GM18508 (cell line): ENCODE results near the gene SLC25A14.
"Not testable (repeated sequence)": the region's sequence is repeated elsewhere in the genome, so short reads cannot be mapped to it uniquely, and the experiment has no call there.

ENCODE experiments used
- ATAC-seq: cut with Tn5 transposase; IDR thresholded peaks from one replicate; pipeline ENCODE4 v1.9.1; 2021; ENCODE audit warnings: moderate number of reproducible peaks; ENCODE audit not compliant: insufficient read depth, unreplicated experiment

The SLC25A14 gene

DNA sequence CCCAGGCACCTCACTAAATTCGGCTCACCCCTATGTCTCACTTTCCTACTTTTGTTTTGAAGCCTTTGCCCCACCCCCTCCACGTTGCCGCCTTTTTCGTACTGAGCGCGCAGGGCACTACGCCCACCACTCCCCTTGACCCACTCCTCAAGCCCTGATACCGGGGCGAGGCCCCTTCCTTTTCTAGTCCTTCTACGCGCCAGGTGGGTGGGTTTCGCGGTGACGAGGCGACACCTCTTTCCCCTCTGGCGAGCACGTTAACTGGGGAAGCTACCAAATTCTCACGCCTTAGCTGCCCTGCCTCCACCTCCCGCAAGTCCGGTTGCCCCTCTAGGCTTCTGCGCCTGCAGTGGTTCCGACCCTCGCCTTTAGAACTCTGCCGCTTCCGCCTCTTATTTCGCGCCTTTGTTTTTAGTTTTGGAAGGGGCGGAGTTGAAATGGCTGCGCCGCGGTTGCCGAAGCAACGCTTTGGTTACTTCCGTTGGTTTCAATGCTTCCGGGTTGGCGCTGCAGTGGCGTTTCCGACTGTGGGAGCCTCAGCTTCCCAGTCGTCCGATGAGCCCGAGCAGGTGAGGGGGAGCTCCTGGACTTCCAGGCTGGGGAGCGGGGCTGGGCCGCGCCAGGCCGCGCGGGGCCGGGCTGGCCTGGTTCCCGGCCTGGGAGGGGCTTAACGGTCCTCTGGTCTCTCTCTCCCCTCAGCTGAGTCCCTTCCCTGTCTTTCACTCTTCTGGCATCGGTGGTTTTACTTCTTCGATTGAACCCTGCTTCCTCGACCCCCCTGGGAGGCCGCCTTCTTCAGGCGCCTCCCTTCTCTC is at the start of gene SLC25A14:
SLC25A14 (plus strand) TSS at position 512 of the 815 bp plus-strand sequence. CDS start 360 bp downstream, outside the sequence.
- ATAC-seq: peak; percentile 87

- ATAC-seq: no peak
Observed at GRCh38 chrX:130295519-130296296, 44.0 kb upstream of the SLC25A14 start.

GRCh38 chrX:130296297-130296678 is 43.4 kb upstream of the SLC25A14 start:
- no peak for ATAC-seq

DNA sequence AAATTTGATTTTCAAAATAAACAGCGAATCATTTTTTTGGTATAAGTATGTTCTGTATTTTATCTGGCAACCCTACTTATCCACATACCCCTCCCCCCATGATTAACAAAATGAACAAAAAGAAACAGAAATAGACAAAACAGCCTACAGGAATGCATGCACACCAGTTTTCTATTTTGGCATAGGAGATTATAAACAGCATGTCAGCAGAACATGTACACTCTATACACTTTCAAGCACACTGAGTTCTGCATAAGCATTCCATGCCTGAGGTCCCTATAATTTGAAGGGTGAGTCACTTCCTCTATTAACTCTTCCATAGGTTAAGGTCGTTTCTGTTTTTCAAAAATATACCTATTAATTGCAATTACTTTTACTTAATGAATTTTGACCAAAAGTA is 43.0 kb upstream of the SLC25A14 start:
- ATAC-seq: no peak

DNA sequence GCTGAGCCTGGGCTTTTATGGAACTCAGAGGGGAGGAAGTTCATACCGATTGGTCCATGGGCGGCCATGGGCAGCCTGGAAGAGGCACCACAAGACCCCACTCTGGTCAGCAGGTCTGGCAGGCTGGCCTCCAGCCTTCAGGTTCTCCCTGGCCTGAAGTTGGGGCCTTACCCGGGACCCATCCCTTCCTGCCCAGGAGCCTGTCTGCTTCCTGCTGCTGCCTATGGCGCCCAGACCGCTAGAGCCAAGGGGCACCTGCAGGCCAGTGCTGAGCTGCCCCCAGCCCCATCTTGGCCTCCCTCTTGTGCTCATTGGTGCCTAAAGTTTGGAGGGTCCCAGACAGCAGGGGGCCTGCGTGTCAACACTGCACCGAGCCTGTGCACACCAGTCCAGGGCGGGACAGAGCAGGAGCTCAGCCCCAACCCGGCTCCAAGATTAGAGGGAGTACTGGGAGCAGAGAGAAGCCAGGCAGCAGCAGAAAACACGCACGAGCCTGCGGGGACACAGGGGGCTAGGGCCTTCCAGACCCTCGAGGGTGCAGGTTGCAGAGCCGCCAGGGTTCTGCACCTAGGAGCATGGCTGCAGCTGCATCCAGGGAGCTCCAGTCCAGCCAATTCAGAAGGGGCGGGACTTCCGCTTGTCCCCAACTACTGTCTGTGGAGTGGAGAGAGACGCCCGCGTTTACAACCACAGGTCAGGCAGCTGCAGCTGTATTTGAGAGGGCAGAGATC is 40.3 kb upstream of the SLC25A14 start:
- ATAC-seq: no peak

DNA sequence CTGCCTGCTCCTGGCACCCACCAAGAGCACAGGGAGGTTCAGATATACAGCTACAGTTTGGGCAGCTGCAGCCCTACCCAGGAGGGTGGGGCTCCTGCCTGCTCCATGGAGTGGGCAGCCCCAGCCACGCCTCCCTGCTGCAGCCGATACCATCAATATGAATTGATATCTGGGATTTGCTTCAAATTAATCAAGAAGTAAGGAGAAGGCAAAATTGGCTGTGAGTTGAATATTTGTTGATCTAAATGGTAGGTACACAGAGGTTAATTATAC is 39.8 kb upstream of the SLC25A14 start:
- ATAC-seq: no peak

DNA sequence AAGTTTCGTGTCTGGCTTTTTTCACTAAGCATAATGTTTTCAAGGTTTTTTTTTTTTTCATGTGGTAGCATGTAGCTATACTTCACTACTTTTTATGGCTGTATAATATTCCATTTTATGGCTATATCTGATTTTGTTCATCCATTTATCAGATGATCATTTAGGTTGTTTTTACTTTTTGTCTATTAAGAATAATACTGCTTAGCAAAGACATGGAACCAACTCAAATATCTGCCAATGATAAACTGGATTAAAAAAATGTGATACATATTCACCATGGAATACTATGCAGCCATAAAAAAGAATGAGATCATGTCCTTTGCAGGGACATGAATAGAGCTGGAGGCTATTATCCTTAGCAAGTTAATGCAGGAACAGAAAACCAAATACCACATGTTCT is 38.3 kb upstream of the SLC25A14 start:
- ATAC-seq: no peak

GRCh38 chrX:130301977-130302376 is 37.7 kb upstream of the SLC25A14 start:
- ATAC-seq: no peak

DNA sequence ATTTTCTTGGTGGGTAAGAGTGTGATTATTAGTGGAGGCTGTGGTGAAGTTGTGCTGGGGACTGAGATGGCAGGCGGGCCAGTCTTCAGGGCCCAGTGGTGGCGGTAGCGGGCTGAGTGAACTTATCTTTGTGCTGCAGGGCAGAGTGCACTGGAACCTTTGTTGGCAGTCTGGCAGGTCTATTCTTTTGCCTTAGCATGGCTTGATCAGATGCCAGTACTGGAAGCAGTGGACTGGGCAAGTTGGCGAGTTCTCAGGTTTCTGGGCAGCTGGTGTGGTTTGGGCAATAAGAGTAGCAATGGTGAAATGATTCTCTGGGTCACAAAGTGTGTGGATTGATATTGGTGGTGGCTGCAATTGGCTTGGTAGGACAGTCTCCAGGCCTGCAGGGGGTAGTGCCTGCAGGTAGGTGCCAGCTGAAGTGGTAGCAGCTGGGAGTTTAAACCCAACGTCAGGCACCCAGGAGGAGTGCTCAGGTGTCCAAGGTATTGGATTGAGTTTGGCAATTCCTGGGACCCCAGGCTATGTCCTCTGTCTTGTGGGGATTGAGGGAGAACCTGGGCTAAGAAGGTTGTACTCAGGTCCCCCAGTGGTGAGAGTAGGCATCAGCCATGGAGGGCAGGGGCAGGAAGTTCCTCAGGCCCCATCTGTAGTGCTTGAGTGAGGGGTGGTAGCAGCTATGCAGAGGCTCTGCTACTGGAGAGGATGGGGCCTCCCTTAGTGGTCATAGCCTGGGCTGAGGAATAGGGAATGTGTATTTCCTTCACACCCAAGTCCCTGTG is 34.9 kb upstream of the SLC25A14 start:
- no peak for ATAC-seq

DNA sequence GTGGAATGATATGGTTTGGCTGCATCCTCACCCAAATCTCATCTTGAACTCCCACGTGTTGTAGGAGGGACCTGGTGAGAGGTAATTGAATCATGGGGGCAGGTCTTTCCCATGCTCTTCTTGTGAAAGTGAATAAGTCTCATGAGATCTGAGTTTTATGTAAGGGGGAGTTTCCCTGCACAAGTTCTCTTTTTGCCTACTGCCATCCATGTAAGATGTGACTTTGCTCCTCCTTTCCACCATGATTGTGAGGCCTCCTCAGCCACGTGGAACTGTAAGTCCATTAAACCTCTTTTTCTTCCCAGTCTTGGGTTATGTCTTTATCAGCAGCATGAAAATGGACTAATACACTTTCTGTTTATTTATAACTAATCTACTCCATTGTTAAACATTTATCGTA is 19.8 kb upstream of the SLC25A14 start:
- ATAC-seq: not testable (repeated sequence)

GRCh38 chrX:130321550-130321949 is 18.2 kb upstream of the SLC25A14 start:
- ATAC-seq: no peak

GRCh38 chrX:130330146-130330545 is 9.6 kb upstream of the SLC25A14 start:
- ATAC-seq: no peak

- peak; percentile 50 for ATAC-seq
Observed at GRCh38 chrX:130330706-130331105, 9.0 kb upstream of the SLC25A14 start.

DNA sequence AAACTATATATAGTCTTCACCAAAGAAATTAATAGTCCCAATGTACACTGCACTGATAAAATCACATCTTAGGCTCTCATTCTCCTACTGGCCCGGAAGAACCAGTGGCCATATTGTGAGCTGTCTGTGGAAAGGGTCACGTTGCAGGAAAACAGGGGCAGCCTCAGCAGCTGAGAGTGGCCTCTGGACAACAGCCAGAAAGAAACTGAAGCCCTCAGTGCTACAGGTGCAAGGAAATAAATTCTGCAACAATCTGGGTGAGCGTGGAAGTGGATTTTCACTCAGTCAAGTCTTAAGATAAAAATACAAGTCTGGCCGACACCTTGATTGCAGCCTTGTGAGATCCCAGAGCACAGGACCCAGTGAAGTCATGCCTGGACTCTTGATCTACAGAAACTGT is 3.2 kb upstream of the SLC25A14 start:
- ATAC-seq: no peak

DNA sequence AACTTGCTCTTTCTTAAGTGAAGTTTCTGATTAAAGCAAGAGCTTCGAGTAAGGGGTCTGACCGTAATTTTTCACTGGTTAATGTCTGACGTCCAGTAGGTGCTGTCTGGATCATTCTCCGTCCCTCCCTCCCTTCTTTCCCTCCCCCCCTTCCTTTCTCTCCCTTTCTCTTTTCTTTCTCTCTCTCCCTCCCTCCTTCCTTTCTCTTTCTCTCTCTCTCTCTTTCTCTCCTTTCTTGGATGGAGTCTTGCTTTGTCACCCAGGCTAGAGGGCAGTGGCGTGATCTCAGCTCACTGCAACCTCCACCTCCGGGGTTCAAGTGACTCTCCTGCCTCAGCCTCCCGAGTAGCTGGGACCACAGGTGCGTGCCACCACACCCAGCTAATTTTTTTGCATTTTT is 850 bp upstream of the SLC25A14 start:
- not testable (repeated sequence) for ATAC-seq

DNA sequence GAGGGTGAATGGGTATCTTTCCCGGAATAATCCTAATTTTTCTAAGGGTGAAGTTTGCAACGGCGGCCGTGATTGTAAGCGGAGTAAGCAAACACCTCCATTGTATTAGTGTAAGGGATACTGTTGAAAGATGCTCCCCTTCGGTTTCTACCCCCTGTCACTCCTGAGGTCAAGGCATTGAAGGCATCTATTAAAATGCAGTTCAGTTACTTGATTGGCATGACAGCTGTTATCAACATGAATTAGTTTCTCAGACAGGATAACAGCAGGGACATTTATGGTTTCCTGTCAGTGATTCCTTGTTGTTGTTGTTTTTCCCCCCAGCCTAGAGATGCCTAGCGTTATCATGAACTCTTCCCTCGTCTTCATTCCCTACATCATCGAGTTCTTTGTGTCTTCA is 552 bp downstream of the SLC25A14 start:
- ATAC-seq: no peak

GRCh38 chrX:130343411-130343810 is 3.7 kb downstream of the SLC25A14 start:
- no peak for ATAC-seq

GRCh38 chrX:130347321-130347720 is 7.6 kb downstream of the SLC25A14 start:
- no peak for ATAC-seq

DNA sequence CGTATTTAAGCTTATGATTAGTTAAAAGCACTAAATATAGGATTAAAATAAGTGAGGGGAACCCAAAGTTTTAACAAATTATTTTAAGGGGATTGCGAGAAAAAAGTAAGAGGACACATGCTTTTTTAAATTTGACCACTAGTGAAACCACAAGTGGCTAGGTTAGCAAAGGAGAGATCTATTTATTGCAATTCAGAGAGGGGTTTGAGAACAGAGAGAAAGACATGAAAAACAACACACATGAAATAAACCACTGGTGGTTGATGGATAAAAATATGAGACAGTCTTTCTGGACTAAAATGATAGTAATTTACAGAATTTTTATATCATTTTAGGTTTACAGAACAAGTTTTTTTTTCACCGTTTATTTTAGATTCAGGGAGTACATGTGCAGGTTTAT is 11.8 kb downstream of the SLC25A14 start:
- no peak for ATAC-seq

DNA sequence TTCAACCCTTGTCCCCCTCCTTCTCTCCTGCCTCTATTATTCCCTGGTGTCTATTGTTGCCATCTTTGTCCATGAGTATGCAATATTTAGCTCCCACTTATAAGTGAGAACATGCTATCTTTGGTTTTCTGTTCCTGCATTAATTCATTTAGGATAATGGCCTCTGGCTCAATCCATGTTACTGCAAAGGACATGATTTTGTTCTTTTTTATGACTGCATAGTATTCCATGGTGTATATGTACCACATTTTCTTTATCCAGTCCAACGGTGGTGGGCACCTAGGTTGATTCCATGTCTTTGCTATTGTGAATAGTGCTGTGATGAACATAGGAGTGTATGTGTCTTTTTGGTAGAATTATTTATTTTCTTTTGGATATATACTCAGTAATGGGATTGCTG is 12.3 kb downstream of the SLC25A14 start:
- not testable (repeated sequence) for ATAC-seq
